OCI-LY1 (cell line): Measurements from ENCODE around the gene CAMK2D.

Experiments
- H2AFZ ChIP-seq: fragments of 200-600 bp; sonication (generic), shearing (Covaris generic); 2 replicates; pipeline ENCODE4 v1.6.0; 2014; ENCODE audit warnings: antibody characterized with exemption, mild to moderate bottlenecking, low read length
- H3F3A ChIP-seq: fragments of 200-600 bp; sonication (generic), shearing (Covaris generic); 2 replicates; pipeline ENCODE4 v1.6.0; 2014; ENCODE audit warnings: mild to moderate bottlenecking, antibody characterized with exemption, low read length, moderate library complexity; ENCODE audit not compliant: insufficient read depth
- H3K27ac ChIP-seq: fragments of 200-600 bp; sonication (generic); 2 replicates; pipeline ENCODE4 v1.5.1; 2014; ENCODE audit warnings: low read length, mixed run types, mild to moderate bottlenecking, low read depth; ENCODE audit not compliant: poor library complexity, severe bottlenecking
- H3K27me3 ChIP-seq: fragments of 200-600 bp; sonication (generic); 2 replicates; pipeline ENCODE4 v1.6.0; 2014; ENCODE audit warnings: antibody characterized with exemption, mild to moderate bottlenecking, low read length, moderate library complexity; ENCODE audit not compliant: insufficient read depth
- H3K36me3 ChIP-seq: fragments of 200-600 bp; sonication (generic); 2 replicates; pipeline ENCODE4 v1.6.1; 2014; ENCODE audit warnings: mild to moderate bottlenecking, antibody characterized with exemption, low read length, moderate library complexity, mixed read lengths; ENCODE audit not compliant: insufficient read depth
- H3K4me1 ChIP-seq: fragments of 200-600 bp; sonication (generic); 2 replicates; pipeline ENCODE4 v1.5.1; 2014; ENCODE audit warnings: mild to moderate bottlenecking, low read length, moderate library complexity; ENCODE audit not compliant: insufficient read depth, severe bottlenecking
- H3K4me2 ChIP-seq: fragments of 200-600 bp; sonication (generic), shearing (Covaris generic); 2 replicates; pipeline ENCODE4 v1.6.1; 2014; ENCODE audit warnings: low read length
- H3K4me3 ChIP-seq: fragments of 200-600 bp; sonication (generic); 2 replicates; pipeline ENCODE4 v1.5.1; 2014; ENCODE audit warnings: low read length, low read depth, mild to moderate bottlenecking, mixed read lengths; ENCODE audit not compliant: poor library complexity, severe bottlenecking
- H3K79me2 ChIP-seq: fragments of 200-600 bp; shearing (Covaris generic); 2 replicates; pipeline ENCODE4 v1.6.1; 2016; ENCODE audit warnings: mixed run types, low read length, mixed read lengths; ENCODE audit not compliant: insufficient read depth
- H3K9ac ChIP-seq: fragments of 200-600 bp; sonication (generic), shearing (Covaris generic); 2 replicates; pipeline ENCODE4 v1.6.1; 2014; ENCODE audit warnings: mild to moderate bottlenecking, low read length, mixed read lengths
- H3K9me2 ChIP-seq: fragments of 200-600 bp; sonication (generic), shearing (Covaris generic); 2 replicates; pipeline ENCODE4 v1.6.1; 2014; ENCODE audit warnings: low read depth, mild to moderate bottlenecking, low read length, mixed read lengths
- H3K9me3 ChIP-seq: fragments of 200-600 bp; shearing (Covaris generic); 2 replicates; pipeline ENCODE4 v1.6.1; 2014; ENCODE audit warnings: low read length, mixed read lengths
- H4K20me1 ChIP-seq: fragments of 200-600 bp; sonication (generic), shearing (Covaris generic); 2 replicates; pipeline ENCODE4 v1.6.0; 2016; ENCODE audit warnings: mild to moderate bottlenecking, low read length; ENCODE audit not compliant: insufficient read depth
- CTCF ChIP-seq: fragments of 200-600 bp; sonication (generic), shearing (Covaris generic); IDR thresholded peaks from 2 replicates; pipeline ENCODE4 v1.5.1; 2017; ENCODE audit warnings: mild to moderate bottlenecking, antibody characterized with exemption, low read length, moderate library complexity, mixed read lengths
- EZH2 ChIP-seq: fragments of 200-600 bp; sonication (generic), shearing (Covaris generic); IDR thresholded peaks from 2 replicates; pipeline ENCODE4 v1.8.0; 2017; ENCODE audit warnings: borderline replicate concordance, mixed run types, mild to moderate bottlenecking, antibody characterized with exemption, low read length, moderate library complexity, mixed read lengths

CAMK2D gene

GRCh38 chr4:113596396-113596795 is 165.1 kb downstream of the CAMK2D start:
- Histone ChIP-seq H4K20me1 (no peaks in the 10 kb centered on the region), H3K27ac (no peak overlapping the region), H3K9ac (no peak overlapping the region), H3K4me1 (peaks cover 44% of the 10 kb centered on the region), H3K27me3 (no peaks in the 10 kb centered on the region), H3K36me3 (peaks cover 61% of the 10 kb centered on the region), H3F3A (no peaks in the 10 kb centered on the region), H3K9me3 (no peaks in the 10 kb centered on the region), H3K9me2 (no peaks in the 10 kb centered on the region), H3K79me2 (no peaks in the 10 kb centered on the region), H2AFZ (no peak overlapping the region), H3K4me3 (no peak overlapping the region), H3K4me2 (no peak overlapping the region)
- TF ChIP-seq CTCF (no peak), EZH2 (no peak)

- Histone ChIP-seq H3K9me3 (no peaks in the 10 kb centered on the region), H3K4me1 (peaks cover 49% of the 10 kb centered on the region), H3K4me3 (peak overlapping the region; percentile 18), H3K9me2 (no peaks in the 10 kb centered on the region), H3K4me2 (peak overlapping the region; percentile 41), H3K27me3 (no peaks in the 10 kb centered on the region), H2AFZ (no peak overlapping the region), H3K36me3 (peaks cover 54% of the 10 kb centered on the region), H3F3A (no peaks in the 10 kb centered on the region), H3K27ac (peak overlapping the region; percentile 90), H3K79me2 (no peaks in the 10 kb centered on the region), H3K9ac (peak overlapping the region; percentile 24; the same call in 1 of the 2 replicates), H4K20me1 (no peaks in the 10 kb centered on the region)
- TF ChIP-seq CTCF = no peak
- TF ChIP-seq EZH2 = no peak
Observed at GRCh38 chr4:113594231-113594556, 167.3 kb downstream of the CAMK2D start.

- Histone ChIP-seq H2AFZ (no peak overlapping the region), H3F3A (no peaks in the 10 kb centered on the region), H3K4me1 (peaks cover 53% of the 10 kb centered on the region), H3K9ac (peak overlapping the region; percentile 24), H3K27me3 (no peaks in the 10 kb centered on the region), H3K4me2 (peak overlapping the region; percentile 41), H3K79me2 (no peaks in the 10 kb centered on the region), H3K36me3 (peaks cover 48% of the 10 kb centered on the region), H3K4me3 (peak overlapping the region; percentile 18), H4K20me1 (no peaks in the 10 kb centered on the region), H3K9me3 (no peaks in the 10 kb centered on the region), H3K9me2 (no peaks in the 10 kb centered on the region), H3K27ac (peak overlapping the region; percentile 90)
- no peak for TF ChIP-seq EZH2
- TF ChIP-seq CTCF = no peak
Observed at GRCh38 chr4:113593400-113594230, 167.9 kb downstream of the CAMK2D start.
